Measurements from ENCODE around the gene ZNF511.
"Not testable (repeated sequence)": the region's sequence is repeated elsewhere in the genome, so short reads cannot be mapped to it uniquely, and the experiment has no call there.

ZNF511 gene

DNA sequence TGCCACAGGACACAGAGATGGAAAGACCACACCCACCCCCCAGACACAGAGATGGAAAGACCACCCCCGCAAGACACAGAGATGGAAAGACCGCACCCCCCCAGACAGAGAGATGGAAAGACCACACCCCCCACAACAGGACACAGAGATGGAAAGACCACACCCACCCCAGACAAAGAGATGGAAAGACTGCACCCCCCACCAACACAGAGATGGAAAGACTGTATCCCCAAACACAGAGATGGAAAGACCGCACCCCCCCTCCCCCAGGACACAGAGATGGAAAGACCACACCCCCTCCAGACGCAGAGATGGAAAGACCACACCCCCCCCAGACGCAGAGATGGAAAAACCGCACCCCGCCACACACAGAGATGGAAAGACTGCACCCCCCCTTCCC lies 8.0 kb downstream of the ZNF511 start:
- DNase-seq, result no peak

DNA sequence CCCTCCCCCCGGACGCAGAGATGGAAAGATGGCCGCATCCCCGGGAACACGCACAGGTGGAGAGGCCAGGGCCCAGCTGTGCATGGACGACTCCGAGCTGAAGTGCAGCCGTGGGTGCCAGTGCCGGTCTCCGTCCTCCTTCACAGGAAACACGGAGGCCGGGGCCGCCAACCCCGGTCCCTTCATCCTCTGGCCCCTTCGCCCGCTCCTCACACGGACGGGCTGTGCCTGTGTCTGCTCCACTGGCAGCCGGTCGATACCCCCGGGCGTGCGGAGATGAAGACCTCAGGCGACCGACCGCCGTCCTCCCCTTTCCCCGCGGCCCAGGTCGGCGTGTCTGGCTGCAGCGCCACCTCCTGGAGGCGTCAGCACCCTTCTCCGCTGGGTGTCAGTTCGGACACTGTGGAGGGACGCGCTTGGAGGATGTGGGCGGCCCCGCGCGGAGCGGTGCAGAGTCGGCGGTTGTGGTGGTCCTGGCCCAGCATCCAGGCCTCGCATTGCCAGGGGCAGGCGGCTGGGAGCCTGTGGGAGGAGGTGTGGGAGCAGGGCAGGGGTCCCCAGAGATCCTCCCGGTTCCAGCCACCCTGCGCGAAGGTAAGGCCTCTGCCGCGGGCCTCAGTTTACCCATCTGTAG lies 9.9 kb downstream of the ZNF511 start:
- DNase-seq, result peak; percentile 62 to 79

DNA sequence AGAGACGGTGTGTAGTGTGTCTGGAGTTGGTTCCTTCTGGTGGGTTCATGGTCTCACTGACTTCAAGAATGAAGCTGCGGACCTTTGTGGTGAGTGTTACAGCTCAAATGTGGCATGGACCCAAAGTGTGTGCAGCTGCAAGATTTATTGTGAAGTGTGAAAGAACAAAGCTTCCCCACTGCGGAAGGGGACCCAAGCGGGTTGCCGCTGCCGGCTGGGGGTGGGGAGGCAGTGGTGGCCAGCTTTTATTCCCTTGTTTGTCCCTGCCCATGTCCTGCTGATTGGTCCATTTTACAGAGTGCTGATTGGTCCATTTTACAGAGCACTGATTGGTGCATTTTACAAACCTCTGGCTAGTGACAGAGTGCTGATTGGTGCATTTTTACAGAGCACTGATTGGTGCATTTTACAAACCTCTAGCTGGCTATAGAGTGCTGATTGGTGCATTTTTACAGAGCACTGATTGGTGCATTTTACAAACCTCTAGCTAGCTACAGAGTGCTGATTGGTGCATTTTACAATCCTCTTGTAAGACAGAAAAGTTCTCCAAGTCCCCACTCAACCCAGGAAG lies 12.2 kb downstream of the ZNF511 start:
- not testable (repeated sequence) for DNase-seq

DNA sequence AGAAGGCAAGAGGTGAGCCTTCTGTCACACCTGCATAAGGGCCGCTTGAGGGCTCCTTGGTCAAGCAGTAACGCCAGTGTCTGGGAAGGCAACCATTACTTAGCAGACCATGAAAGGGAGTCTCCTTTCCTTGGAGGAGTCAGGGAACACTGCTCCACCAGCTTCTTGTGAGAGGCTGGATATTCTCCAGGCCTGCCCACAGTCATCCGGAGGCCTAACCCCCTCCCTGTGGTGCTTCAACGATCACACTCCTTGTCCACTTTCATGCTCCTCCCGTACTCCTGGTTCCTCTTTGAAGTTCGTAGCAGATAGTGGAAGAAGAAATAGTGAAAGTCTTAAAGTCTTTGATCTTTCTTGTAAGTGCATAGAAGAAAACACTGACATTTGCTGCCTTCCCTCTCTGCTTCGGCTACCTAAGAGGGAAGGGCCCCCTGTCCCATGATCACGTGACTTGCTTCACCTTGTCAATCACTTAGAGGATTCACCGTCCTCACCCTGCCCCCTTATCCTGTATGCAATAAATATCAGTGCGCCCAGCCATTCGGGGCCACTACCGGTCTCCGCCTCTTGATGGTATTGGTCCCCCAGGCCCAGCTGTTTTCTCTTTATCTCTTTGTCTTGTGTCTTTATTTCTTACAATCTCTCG lies 13.5 kb downstream of the ZNF511 start:
- not testable (repeated sequence) for DNase-seq

DNA sequence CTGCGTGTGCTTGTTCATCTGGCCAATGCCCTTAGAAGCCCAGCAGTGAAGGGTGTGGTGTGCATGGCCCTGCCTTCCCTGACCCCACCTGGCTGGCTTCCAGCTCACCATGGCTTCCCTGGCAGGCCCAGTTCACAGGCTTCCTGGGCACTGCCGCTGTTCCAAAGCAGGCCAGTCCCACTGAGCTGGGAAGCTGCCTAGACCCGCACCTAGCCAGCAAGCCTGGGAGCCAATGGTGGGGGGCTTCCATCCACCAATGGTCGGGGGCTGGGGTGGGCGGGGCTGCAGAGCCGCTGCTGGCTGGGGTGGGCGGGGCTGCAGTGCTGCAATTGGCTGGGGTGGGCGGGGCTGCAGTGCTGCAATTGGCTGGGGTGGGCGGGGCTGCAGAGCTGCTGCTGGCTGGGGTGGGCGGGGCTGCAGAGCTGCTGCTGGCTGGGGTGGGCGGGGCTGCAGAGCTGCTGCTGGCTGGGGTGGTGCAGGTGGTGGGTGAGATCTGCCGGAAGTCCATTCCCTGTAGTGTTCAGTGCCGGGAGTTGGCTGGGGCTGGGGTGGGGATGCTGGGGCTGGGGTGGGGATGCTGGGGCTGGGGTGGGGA lies 15.6 kb downstream of the ZNF511 start:
- peak; percentile 67 to 80 for DNase-seq

DNA sequence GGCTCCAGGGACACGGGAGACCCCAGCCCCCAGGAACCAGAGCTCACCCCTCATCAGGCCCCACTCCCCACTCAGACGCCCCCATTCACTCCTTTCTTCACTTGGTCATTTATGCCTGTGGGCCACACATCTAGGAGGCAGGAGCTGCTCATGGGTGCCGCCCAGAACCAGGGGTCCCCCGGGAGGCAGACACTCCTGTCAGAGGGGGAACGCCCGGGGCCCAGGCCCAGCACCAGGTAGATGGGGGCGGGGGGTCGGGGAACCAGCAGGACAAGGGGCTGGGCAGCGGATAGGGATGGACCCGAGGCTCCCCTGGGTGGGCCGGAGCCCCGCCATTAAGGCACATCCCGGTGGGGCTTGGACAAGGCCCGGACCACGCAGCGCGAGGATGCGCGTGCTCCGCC lies 16.1 kb downstream of the ZNF511 start:
- no peak for DNase-seq

DNA sequence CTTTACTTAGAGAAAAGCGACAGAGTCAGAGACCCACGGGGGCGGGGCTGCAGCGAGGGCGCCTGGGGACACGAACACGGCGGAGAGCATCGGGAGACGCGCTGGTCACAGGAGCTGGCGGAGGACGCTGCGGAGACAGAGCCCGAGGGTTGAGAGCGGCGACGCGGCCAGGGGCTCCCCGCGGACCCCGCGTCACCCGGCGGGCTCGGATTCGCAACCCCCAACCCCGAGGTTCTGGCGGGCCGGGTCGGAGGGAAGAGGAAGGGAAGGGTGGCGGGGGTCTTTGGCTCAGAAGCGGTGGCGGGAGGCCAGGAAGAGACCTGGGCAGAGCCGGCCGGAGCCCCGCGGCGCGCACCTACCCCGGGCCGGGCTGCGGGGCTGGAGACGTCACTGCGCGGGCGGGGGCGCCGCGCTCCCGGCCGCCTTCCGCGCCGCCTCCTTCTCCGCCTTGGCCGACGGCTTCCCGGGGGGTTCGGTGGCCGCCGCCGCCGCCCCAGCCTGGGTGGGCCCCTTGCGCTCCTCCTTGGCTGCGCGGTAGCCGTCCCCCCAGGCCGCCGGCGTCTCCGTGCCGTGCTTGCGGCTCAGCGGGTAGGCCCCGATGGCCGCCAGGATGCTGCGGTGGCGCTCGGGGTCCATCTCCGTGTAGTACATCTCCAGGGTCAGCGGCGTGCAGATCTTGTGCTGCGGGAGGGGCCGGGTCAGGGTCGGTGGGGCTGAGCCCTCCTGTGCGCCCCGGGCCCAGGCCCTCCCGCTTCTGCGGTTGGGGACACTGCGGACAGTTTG lies 16.9 kb downstream of the ZNF511 start:
- DNase-seq, result peak in 1 of 2 donors; percentile 38

DNA sequence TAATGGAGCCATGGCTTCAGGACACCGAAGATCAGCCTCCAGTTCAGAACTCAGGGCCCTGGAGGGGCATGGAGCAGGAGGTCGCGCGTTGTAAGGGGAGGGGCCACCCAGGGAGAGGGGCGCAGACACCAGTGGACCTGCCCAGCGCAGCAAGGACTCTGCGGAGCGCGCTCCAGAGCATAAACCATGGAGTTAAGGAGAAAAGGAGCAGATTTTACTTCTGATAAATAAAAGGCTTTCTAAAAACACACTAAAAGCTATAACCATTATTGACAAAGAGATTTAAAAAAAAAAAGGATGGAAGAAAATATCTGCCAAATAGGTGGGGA lies 17.5 kb downstream of the ZNF511 start:
- no peak for DNase-seq

DNA sequence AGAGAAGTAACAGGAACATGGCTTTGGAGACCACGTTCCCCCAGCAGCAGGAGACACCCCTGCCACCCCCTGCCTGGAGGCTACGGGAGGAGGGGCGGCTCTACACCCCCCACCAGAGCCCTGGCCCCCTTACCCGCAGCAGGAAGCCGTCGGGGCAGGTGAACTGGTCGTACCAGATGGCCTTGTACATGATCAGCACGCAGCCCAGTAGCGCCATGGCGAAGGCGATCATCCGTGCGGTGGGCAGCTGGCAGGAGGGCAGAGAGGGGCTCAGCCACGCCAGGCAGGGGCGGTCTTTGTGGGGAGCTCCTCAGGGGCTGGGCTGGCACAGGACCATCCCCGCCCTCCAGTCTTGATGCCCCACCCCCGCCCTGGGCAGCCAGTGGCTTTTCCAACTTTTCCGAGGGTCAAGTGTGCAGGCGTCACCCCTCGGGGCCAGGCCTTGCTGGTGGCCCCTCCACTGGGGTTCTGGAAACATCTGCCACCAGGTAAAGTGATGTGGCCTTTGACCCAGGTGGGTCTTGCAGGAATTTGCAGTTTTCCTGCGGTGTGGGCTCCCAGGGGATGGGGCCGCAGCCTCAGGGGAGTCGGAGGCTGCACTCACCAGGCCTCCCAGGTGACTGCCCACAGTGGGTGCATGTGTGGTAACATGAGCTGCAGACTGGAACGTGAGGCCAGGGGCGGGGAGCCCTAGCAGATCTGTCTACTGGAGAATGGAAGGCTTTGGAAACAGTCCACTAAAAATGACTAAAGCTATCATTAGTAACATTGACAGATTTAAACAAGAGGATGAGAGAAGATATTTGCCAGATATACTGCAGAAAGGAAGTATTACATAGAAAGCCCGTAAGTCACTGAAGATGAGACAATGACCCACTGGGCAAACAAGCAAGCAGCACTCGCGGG lies 18.3 kb downstream of the ZNF511 start:
- no peak for DNase-seq

DNA sequence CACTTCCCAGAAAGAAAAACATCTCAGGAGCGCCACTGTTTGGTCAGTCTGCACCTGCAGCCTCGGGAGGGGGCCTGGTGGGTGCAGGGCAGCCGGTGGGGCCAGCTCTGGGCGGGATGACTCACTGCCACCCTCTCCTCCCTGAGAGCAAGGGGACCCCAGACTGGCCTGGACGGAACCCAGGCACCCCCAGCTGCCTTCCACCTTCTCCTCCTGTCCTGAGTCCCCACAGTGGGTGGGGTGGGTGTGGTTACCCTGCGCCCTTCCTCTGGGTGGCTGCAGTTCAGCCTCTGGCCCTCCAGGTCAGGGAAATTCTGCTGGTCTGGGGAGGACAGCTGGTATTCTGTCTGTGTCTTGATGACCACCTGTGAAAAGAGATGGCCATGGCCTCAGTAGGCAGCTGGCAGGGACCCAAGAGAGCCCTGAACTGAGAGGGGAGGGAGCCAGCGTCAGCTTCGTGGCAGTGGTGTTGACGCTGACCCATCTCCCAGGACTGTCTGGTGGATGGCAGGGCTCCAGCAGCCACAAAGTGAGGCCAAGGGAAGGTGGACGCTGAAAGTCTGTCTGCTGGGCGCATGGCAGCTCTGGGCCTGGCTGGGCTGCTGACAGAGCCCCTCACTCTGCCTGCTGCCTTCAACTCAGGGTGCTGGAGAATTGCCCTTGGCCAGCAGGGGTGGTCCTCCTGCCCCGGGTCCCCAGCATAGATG lies 19.1 kb downstream of the ZNF511 start:
- no peak for DNase-seq

DNA sequence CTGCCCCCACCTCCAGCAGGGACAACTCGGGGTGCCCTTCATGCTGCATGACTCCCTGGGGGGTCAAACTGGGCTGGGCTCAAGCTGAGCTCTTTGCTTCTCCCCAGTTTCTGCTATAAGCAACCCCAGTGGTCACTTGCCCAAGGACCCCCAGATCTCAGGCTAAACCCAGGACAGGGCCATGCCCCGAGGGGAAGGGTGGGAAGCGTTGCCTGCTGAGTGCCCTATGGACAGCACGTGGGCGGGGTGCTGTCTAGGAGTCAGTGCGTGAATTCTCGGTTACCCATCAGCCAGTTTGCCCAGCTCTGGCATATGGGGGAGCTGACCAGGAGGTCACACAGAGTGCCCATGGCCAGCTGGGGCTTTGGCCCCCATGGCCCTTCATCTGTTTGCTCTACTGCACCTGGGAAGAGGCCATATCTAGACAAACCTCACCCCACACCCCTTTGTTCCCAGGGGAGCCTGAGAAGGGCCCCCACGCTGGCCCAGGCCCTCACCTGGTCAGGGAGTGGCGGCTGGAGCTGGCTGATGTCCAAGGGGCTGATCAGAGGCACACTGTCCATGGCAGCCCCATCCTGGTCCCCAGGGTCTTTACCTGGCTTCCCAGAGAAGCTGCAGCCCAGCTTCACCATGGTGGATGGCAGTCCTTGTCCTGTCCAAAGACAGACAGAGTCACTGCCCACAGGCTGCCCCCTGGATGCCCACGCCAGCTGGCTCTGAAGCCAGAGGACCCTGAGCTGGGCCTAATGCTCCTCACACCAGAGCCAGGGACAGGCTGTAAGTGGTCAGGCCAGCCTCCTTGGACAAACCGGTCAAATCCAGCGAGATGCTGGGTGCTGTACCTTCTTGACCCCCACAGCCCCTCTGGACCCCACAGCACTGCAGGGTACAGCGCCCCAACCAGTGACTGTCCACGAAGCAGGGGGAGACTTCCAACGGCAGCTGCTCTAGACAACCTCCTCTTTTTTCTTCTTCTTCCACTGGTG lies 19.9 kb downstream of the ZNF511 start:
- no peak for DNase-seq

DNA sequence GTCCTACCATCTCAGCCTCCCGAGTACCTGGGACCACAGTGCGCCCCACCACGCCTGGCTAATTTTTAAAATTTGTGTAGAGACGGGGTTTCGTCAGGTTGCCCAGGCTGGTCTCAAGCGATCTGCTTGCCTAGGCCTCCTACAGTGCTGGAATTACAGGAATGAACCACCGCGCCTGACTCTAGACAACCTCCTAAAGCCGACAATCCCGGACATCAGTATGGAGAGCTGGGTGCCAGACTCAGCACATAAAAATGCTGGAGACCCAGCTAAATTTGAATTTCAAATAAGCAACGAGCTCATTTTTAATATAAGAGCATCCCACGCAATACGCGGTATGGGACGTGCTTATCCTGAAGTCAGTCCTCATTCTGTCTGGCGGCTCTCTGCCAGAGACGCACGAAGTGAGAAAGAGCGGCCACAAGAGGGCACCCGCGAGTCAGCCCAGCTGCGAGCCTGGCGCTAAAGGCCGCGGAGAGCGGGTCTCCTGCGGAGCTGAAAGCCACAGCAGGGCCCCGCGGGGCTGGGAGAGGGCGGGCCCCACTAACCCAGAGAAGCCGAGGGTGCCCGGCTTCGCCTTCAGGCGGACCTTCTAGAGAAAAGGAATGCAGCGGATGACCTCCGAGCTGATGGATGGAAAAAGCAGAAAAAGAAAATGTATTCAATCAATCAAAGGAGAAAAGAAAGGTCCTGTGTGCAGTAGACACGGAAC lies 20.9 kb downstream of the ZNF511 start:
- peak; percentile 83 to 89 for DNase-seq

DNA sequence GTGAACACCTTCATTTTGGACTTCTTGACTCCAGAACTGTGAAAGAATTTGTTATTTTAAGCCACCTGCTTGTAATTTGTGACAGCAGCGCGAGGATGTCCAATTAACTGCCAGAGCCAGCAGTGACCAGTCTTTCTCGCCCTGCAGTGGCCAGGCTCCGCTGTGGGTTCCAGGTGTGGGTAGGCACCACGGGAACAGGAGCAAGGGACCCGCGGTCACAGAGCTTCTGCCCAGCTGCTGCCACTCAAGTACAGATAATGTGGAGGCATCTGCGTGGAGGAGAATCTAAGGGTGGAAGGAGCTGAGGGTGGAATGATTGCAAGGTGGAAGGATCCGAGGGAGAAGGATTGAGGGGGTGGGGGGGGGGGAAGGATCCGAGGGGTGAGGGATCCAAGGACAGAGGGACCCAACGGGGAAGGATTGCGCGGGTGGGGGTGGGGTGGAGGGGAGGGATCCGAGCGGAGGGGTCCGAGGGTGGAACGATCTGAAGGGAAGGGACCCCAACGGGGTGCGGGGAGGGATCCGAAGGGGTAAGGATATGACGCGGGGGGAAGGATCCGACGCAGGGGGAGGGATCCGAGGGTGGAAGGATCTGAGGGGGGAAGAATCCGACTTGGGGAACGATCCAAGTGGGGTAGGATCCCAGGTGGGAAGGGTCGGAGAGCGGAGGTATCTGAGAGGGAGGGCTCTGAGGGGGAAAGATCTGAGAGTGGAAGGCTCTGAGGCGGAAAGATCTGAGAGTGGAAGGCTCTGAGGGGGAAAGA lies 24.4 kb downstream of the ZNF511 start:
- no peak for DNase-seq

DNA sequence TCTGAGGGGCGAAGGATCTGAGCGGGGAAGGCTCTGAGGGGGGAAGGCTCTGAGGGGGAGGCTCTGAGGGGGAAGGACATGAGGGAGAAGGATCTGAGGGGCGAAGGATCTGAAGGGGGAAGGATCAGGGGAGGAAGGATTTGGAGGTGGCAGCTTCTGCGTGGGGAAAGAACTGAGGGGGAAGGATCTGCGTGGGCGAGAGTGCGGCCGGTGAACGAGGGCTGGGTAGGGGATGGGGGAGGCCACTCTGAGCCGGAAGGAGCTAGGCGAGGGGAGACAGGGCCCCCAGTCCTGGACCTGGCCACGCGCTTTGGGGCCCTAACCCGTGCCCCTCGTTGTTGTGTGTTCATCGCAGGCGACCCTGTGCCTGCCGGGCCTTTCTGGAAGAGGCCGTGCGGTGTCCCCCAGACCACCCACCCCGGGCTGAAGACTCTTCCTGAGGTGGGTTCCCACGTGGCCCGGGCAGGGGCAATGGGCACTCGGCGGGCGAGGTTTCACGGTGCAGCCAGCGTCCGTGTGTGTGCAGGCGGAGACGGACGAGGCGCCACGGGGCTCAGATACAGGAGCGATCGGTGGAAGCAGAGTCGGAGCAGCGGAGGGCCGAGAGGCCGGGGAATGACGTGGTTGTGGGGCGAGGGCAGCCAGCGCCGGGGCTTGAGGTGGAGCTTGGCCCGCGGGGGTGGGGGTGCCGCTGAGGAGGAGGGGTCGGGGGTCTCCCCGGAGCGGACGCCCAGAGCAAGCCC lies 26.0 kb downstream of the ZNF511 start:
- peak in 1 of 2 donors; percentile 20 for DNase-seq

DNA sequence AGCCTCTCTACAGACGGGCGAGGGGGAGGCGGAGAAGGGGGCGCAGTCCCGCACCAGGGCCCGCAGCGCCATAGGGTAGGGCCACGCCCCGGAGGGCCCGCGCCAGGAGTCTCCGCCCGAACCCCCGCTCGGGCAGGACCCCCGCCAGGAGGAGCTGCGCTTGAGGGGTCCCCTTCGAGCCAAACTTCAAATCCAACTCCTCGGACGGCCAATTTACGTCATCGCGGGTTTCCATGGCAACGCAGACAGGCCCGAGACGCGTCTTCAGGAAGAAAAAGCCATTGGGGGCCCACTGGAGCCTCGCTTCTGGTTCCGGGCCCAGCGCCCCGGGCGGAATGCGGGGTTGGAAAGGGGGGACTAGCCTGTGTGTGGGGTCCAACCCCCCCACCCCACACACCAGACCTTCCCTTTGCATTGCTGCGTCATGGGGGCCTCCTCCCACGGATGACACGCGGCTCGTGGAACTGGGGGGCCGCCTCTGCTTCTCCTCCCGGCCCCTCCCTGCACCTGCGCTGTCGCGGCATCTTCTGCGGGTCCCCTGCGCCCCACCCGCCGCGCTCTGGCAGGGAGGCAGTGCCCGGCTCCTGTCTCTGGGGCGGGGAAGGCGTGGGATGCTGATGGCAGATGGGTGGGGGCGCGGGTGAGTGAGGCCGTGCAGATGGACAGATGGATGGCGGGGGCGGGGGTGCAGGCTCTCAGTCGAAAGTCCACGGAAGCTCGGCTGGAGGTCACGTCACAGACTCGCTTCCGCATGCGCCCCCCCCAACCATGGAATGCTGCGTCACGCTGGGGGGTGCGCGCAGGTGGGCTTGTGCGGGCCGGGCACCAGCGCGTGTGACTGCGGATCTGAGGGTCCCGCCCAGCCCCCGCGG lies 26.8 kb downstream of the ZNF511 start:
- peak; percentile 86 to 87 for DNase-seq

DNA sequence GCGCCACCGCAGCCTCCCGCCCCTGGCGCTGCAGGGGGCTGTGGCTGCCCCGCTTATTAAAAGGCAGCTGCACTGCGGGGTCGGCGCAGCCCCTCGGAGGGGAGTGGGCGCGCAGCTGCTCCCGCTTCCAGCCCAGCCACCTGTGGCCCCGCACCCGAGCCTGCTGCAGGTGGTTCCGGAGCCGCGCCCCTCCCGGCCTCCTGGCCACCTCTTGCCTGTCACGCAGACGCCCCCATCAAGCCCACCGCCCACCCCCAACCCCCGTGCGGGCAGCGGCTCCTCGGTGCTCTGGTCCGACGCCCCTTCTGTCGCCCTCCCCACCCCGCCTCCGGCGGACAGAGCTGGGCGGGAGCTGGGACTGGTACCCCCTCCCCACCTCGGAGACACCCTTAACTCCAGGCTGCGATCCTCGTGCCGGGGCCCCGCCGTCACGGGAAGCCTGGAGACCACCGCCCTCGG lies 27.4 kb downstream of the ZNF511 start:
- no peak for DNase-seq

Measured in CD4-positive, alpha-beta T cell treated with Interferon alpha-2 for 1 hour (primary cell).